Measurements from ENCODE around the gene KRTCAP2. TPM values are rescaled to one million over a fixed set of nuclear protein-coding genes. Genes with fewer than 3 reads are reported as not detected.

The KRTCAP2 gene
- total RNA-seq, 2 donors from 2014 or later: 111 to 236 TPM

DNA sequence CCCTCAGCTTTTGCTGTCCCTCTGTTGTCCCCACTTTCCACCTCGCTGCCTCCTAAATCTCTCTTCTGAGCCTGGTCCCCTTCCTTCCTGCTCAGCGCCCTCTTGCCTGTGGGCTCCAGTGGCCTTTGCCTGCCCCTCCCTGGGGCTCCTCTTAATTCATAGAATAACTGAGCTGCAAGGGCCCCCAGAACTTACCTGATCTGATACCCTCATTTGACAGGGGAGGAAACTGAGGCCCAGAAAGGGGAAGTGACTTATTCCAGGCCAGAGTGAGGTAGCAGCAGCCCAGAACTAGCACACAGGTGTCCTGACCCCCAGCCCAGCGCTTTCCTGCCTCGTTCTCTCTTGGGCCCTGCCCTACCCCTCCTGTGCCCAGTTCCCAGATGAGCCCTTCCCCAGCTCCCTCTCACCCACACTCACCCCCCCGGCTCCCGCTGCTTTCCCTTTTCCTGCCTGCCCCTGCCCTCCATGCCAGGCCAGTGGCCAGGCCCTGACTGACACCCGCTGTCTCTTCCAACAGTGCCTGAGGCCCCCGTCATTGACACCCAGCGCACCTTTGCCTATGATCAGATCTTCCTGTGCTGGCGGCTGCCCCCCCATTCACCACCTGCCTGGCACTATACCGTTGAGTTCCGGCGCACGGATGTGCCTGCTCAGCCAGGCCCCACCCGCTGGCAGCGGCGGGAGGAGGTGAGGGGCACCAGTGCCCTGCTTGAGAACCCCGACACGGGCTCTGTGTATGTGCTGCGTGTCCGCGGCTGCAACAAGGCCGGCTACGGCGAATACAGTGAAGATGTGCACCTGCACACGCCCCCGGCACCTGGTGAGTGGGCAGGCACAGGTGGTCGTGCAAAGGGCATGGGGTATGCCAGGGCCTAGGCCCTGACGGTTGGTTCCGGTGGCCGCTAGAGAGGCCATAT, 6.3 kb upstream of the KRTCAP2 start:
- H3K4me3 ChIP-seq: no peak overlapping the region
- no peaks in the 10 kb centered on the region for H3K4me1 ChIP-seq (replicated peaks)
- WGBS: 93% methylated on average over 31 of the region's 31 CpGs
- intact Hi-C loops (cut with DNase I): no loop called here
- H3K9me3 ChIP-seq: no peaks in the 10 kb centered on the region
- H3K27ac ChIP-seq: no peak overlapping the region
- no peaks in the 10 kb centered on the region for H3K27me3 ChIP-seq (replicated peaks; ENCODE audit: insufficient read depth)
- DNase-seq (ENCODE audit: low spot score): no peak
- TF ChIP-seq POLR2AphosphoS5 (IDR thresholded peaks at IDR 0.05): no peak
- no peak for TF ChIP-seq POLR2A (IDR thresholded peaks at IDR 0.05)
- TF ChIP-seq, protein P1, sequence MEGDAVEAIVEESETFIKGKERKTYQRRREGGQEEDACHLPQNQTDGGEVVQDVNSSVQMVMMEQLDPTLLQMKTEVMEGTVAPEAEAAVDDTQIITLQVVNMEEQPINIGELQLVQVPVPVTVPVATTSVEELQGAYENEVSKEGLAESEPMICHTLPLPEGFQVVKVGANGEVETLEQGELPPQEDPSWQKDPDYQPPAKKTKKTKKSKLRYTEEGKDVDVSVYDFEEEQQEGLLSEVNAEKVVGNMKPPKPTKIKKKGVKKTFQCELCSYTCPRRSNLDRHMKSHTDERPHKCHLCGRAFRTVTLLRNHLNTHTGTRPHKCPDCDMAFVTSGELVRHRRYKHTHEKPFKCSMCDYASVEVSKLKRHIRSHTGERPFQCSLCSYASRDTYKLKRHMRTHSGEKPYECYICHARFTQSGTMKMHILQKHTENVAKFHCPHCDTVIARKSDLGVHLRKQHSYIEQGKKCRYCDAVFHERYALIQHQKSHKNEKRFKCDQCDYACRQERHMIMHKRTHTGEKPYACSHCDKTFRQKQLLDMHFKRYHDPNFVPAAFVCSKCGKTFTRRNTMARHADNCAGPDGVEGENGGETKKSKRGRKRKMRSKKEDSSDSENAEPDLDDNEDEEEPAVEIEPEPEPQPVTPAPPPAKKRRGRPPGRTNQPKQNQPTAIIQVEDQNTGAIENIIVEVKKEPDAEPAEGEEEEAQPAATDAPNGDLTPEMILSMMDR (IDR thresholded peaks at IDR 0.05): no peak
- no peaks in the 10 kb centered on the region for H3K36me3 ChIP-seq

- no peak for DNase-seq (ENCODE audit: low spot score)
- no peak for TF ChIP-seq POLR2AphosphoS5 (IDR thresholded peaks at IDR 0.05)
- TF ChIP-seq, protein P1 (IDR thresholded peaks at IDR 0.05): no peak
- no peak for TF ChIP-seq POLR2A (IDR thresholded peaks at IDR 0.05)
- Histone ChIP-seq H3K4me1 (replicated peaks) (no peaks in the 10 kb centered on the region), H3K27ac (no peak overlapping the region), H3K36me3 (no peaks in the 10 kb centered on the region), H3K9me3 (no peaks in the 10 kb centered on the region), H3K27me3 (replicated peaks; ENCODE audit: insufficient read depth) (peaks cover 2% of the 10 kb centered on the region), H3K4me3 (no peak overlapping the region)
- intact Hi-C loops (cut with DNase I): no loop called here
- 85% methylated on average over 29 of the region's 30 CpGs for WGBS
These were observed 5.5 kb upstream of the KRTCAP2 start for GRCh38 chr1:155178441-155179111.

GRCh38 chr1:155177918-155178281, 4.8 kb upstream of the KRTCAP2 start:
- intact Hi-C loops (cut with DNase I): no loop called here
- Histone ChIP-seq H3K4me1 (replicated peaks) (no peaks in the 10 kb centered on the region), H3K36me3 (no peaks in the 10 kb centered on the region), H3K9me3 (no peaks in the 10 kb centered on the region), H3K4me3 (no peak overlapping the region), H3K27me3 (replicated peaks; ENCODE audit: insufficient read depth) (peaks cover 2% of the 10 kb centered on the region), H3K27ac (no peak overlapping the region)
- WGBS: 90% methylated on average over 9 of the region's 9 CpGs
- TF ChIP-seq POLR2AphosphoS5 (IDR thresholded peaks at IDR 0.05) (no peak), POLR2A (IDR thresholded peaks at IDR 0.05) (no peak)
- TF ChIP-seq, protein P1 (IDR thresholded peaks at IDR 0.05): no peak
- DNase-seq (ENCODE audit: low spot score): no peak

DNA sequence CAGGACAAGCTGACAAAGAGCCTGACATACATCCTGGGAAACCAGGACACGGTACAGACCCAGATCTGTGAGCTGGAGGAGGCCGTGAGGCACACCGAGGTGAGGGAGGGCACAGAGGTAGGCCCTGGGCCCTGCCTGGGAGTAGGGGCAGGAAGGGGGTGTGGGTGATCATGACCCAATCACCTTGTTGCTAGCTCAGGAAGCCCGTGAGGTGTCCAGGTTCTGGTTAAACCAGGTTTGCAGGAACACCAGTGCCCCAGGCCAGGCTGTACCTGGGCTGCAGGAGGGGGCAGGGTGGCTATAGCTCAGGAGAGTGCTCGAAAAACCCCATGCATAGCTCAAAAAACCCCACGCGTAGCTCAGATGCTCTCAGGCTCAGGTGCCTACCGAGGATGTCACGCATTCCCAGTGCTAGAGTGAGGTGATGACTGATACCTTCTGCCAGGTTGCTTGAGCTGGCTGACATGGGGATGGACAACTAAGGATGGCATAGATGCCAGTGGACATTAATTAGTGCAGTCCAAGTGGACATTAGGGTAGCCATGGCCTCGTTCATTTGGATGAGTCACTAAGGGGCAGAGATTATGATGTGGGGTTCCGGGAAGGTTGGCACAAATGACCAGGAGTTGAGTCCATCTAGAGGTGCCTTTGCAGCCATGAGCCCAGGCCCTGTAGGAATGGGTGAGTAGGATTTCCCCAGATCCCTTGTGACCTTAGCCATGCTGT, 4.3 kb upstream of the KRTCAP2 start:
- no peaks in the 10 kb centered on the region for H3K9me3 ChIP-seq
- no peaks in the 10 kb centered on the region for H3K4me1 ChIP-seq (replicated peaks)
- H3K36me3 ChIP-seq: no peaks in the 10 kb centered on the region
- no peak for TF ChIP-seq POLR2AphosphoS5 (IDR thresholded peaks at IDR 0.05)
- TF ChIP-seq, protein P1 (IDR thresholded peaks at IDR 0.05): no peak
- no peak for TF ChIP-seq POLR2A (IDR thresholded peaks at IDR 0.05)
- 69% methylated on average over 11 of the region's 11 CpGs for whole genome bisulfite sequencing
- DNase-seq (ENCODE audit: low spot score): no peak
- peaks cover 2% of the 10 kb centered on the region for H3K27me3 ChIP-seq (replicated peaks; ENCODE audit: insufficient read depth)
- H3K27ac ChIP-seq: no peak overlapping the region
- intact Hi-C loops (cut with DNase I): no loop called here
- H3K4me3 ChIP-seq: no peak overlapping the region

All from prostate gland (tissue), 2 donors.